K562 (cell line): Measurements from ENCODE around the gene TBL1XR1.

Experiments used
- ATF4 ChIP-seq: fragments of 450-650 bp; formaldehyde crosslinking; IDR thresholded peaks from 2 replicates; pipeline ENCODE4 v1.4.0; 2022; ENCODE audit warnings: mild to moderate bottlenecking, moderate library complexity
- CBFB ChIP-seq: sonication (generic); formaldehyde crosslinking; IDR thresholded peaks from 2 replicates; pipeline ENCODE4 v1.4.0; 2020; ENCODE audit warnings: mild to moderate bottlenecking, missing genetic modification reagents
- CTCF ChIP-seq, 3 experiments: IDR thresholded peaks in 2 of 3; conservative IDR thresholded peaks in 1 of 3; 2 replicates each; pipeline ENCODE4 v1.5.1; 2011 to 2012; ENCODE audit warnings: low read length in 3 of 3, mild to moderate bottlenecking in 3 of 3, control low read depth in 2 of 3, improper control_type of control experiment in 1 of 3, inconsistent platforms in 1 of 3, low read depth in 1 of 3, mixed read lengths in 1 of 3, moderate library complexity in 1 of 3; ENCODE audit not compliant: insufficient read depth in 2 of 3
- EP300 ChIP-seq: IDR thresholded peaks from 2 replicates; pipeline ENCODE4 v1.6.1; 2012; ENCODE audit warnings: low read length, improper control_type of control experiment
- FOXJ3 ChIP-seq: sonication (generic); formaldehyde crosslinking; IDR thresholded peaks from 2 replicates; pipeline ENCODE4 v1.4.0; 2020; ENCODE audit warnings: mild to moderate bottlenecking, missing genetic modification reagents
- GTF2A2 ChIP-seq: IDR thresholded peaks from 2 replicates; pipeline ENCODE4 v1.6.1; 2016; ENCODE audit warnings: mild to moderate bottlenecking, missing genetic modification characterization, missing compliant biosample characterization
- HOXB6 ChIP-seq: fragments of 250-450 bp; sonication (Bioruptor Pico); IDR thresholded peaks from 2 replicates; pipeline ENCODE4 v1.5.1; 2022; ENCODE audit warnings: mild to moderate bottlenecking, borderline replicate concordance
- POLR2A ChIP-seq: fragments of 450-650 bp; conservative IDR thresholded peaks from 2 replicates; pipeline ENCODE4 v1.6.1; 2016
- RBM25 ChIP-seq: fragments of 200-400 bp; formaldehyde crosslinking; IDR thresholded peaks from 2 replicates; pipeline ENCODE4 v1.6.1; 2018; ENCODE audit warnings: low read length, low read depth, moderate library complexity; ENCODE audit not compliant: severe bottlenecking
- SLC30A9 ChIP-seq: fragments of 250-450 bp; sonication (Bioruptor Pico); IDR thresholded peaks from 2 replicates; pipeline ENCODE4 v1.8.0; 2022; ENCODE audit warnings: mild to moderate bottlenecking, moderate library complexity
- ZNF24 ChIP-seq: fragments of 450-650 bp; IDR thresholded peaks from 2 replicates; pipeline ENCODE4 v1.6.1; 2016
- ZNF274 ChIP-seq: IDR thresholded peaks from 2 replicates; pipeline ENCODE4 v1.6.1; 2011; ENCODE audit warnings: low read depth, mild to moderate bottlenecking, low read length, moderate library complexity, borderline replicate concordance

- TF ChIP-seq ATF4, result no peak
- TF ChIP-seq SLC30A9 (CRISPR knock-in tag), result no peak
- TF ChIP-seq POLR2A, result no peak
- TF ChIP-seq HOXB6, result no peak
- no peak for TF ChIP-seq GTF2A2 (tag)
- no peak for TF ChIP-seq CBFB (CRISPR knock-in tag)
- no peak for TF ChIP-seq FOXJ3 (CRISPR knock-in tag)
- TF ChIP-seq ZNF24, result no peak
- TF ChIP-seq CTCF (IDR thresholded peaks at IDR 0.05 in 2 of 3, conservative IDR thresholded peaks at IDR 0.05 in 1 of 3; ENCODE audit: insufficient read depth in 2 of 3, low read depth in 1 of 3, low read length in 3 of 3), result no peak
- no peak for TF ChIP-seq ZNF274
- TF ChIP-seq EP300, result no peak
- no peak for TF ChIP-seq RBM25
Observed at GRCh38 chr3:177056927-177057326, 140.4 kb downstream of the TBL1XR1 start.
